Nephron (organoid): ENCODE measurements around the gene SLC6A1.
A peak's percentile ranks its signal among the peaks of the same experiment; 100 is the strongest.

ENCODE experiments used
- H3K27ac Mint-ChIP-seq, 3 experiments: 2 replicates each; pipeline ENCODE4 v1.8.0; 2020; ENCODE audit warnings: mixed read lengths in 3 of 3, mild to moderate bottlenecking in 2 of 3, moderate library complexity in 1 of 3
- H3K27me3 Mint-ChIP-seq: 2 replicates; pipeline ENCODE4 v1.8.0; 2021; ENCODE audit warnings: low read depth, mild to moderate bottlenecking, moderate library complexity, mixed read lengths
- H3K36me3 Mint-ChIP-seq: 2 replicates; pipeline ENCODE4 v1.8.0; 2020; ENCODE audit warnings: low read depth, mixed read lengths
- H3K4me1 Mint-ChIP-seq: 2 replicates; pipeline ENCODE4 v1.8.0; 2020; ENCODE audit warnings: mixed read lengths
- H3K4me3 Mint-ChIP-seq, 3 experiments: 2 replicates each; pipeline ENCODE4 v1.8.0; 2020; ENCODE audit warnings: mild to moderate bottlenecking in 3 of 3, mixed read lengths in 3 of 3, moderate library complexity in 2 of 3
- H3K9me3 Mint-ChIP-seq: 2 replicates; pipeline ENCODE4 v1.8.0; 2020; ENCODE audit warnings: mixed read lengths
- TF ChIP-seq, protein P1 (sequence below), 3 experiments: fragments of 200-600 bp; sonication (generic); IDR thresholded peaks; one replicate each; pipeline ENCODE4 v1.5.0; 2021; ENCODE audit warnings: antibody characterized with exemption in 3 of 3; ENCODE audit not compliant: unreplicated experiment in 3 of 3

The SLC6A1 gene

DNA sequence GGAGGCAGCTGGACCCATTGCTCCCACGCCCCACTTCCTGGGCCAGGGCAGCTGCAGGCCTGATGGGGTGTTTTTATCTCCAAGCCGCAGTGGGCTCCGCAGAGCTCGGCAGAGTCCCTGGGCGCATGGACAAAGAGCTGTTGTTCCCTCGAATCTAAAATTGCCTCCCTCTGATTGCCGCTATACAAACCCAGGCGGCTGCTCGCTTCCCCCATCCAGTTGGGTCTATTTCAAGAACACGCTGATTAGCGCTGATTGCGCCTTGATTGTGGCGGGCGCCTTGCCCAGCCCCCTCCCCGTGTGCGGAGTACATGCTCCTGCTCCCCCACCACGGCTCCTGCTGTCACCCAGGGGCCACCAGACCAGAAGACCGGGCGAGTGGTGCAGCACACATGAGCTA lies 43.4 kb upstream of the SLC6A1 start:
- Mint-ChIP-seq H3K36me3 (no peaks in the 10 kb centered on the region), H3K9me3 (no peaks in the 10 kb centered on the region), H3K4me1 (no peaks in the 10 kb centered on the region), H3K27ac (no peak overlapping the region), H3K27me3 (peaks cover 72% of the 10 kb centered on the region), H3K4me3 (no peak overlapping the region)
- TF ChIP-seq, protein P1, sequence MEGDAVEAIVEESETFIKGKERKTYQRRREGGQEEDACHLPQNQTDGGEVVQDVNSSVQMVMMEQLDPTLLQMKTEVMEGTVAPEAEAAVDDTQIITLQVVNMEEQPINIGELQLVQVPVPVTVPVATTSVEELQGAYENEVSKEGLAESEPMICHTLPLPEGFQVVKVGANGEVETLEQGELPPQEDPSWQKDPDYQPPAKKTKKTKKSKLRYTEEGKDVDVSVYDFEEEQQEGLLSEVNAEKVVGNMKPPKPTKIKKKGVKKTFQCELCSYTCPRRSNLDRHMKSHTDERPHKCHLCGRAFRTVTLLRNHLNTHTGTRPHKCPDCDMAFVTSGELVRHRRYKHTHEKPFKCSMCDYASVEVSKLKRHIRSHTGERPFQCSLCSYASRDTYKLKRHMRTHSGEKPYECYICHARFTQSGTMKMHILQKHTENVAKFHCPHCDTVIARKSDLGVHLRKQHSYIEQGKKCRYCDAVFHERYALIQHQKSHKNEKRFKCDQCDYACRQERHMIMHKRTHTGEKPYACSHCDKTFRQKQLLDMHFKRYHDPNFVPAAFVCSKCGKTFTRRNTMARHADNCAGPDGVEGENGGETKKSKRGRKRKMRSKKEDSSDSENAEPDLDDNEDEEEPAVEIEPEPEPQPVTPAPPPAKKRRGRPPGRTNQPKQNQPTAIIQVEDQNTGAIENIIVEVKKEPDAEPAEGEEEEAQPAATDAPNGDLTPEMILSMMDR (IDR thresholded peaks at IDR 0.05; ENCODE audit: unreplicated experiment in 3 of 3) = no peak

DNA sequence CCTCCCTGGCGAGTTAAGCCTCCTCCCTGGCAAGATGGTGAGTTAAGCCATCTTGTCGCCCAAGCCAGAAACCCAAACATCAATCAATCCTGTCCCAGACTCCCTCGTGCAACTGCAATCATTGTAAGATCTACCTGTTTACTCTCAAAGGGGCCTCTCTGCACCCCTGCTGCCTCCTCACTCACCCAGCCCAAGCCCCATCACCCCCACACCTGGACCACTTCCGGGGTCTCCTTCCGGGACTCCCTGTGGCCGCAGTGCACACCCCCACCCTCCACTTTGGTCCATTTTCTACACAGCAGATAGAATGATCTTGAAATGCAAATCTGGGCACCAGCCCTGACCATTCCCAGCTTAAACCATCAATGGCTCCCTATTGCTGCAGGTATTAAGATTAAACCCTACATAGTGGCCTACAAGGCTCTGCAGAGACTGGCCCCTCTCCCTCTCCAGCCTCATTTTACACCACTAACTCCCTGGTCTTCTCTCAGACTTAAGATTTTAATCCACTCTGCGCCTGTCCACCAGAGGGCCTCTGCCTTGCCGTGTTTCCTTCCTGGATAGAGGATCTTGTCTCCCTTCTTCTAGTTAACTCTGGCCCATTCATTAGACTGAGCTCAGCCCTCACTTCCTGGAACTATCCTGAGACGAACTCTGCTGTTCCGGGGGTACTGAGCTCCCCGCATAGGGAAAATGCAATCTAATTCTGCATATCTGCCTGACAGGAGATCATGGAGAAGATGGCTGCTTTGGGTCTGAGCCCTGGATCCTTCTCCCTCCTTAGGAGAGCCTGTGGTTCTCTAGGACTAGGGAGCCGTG lies 41.9 kb upstream of the SLC6A1 start:
- no peaks in the 10 kb centered on the region for H3K9me3 Mint-ChIP-seq
- TF ChIP-seq, protein P1 (IDR thresholded peaks at IDR 0.05; ENCODE audit: unreplicated experiment in 3 of 3) = peak; percentile 47 to 60 (median 54)
- peaks cover 67% of the 10 kb centered on the region for H3K27me3 Mint-ChIP-seq
- no peaks in the 10 kb centered on the region for H3K36me3 Mint-ChIP-seq
- peaks cover 4% of the 10 kb centered on the region for H3K4me1 Mint-ChIP-seq
- H3K27ac Mint-ChIP-seq = no peak overlapping the region
- H3K4me3 Mint-ChIP-seq = peak overlapping the region in 1 of 3 experiments; percentile 15

DNA sequence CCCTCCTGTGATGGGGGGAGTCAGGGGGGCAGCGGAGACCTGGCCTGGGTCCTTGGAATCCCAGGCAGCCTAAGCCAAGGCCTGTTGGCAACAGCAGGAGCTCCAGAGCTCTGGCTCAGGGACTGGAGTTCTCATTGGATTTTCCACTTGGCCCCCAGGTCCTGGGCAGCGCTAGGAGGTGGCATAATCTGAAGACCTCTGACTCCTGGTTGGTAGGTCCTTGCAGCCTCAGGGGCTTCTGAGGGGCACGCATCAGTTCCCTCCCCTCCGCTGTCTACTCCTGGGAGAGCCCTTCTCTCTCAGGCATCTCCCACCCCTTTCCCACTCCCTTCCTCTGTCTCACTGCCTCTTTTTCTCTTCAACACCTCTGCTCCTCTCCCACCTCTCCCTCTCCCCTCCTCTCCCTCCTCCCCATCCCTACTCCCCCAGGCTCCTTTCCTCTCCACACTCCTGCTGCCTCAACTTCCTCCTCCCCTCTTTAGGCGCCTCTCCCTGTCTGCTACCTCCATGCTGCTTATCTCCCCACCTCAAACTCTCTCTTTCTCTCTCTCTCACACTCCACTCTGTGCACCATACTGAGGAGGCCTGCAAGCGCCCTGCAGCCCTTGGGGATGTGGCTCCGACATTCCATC lies 41.1 kb upstream of the SLC6A1 start:
- Mint-ChIP-seq H3K4me1 (peaks cover 11% of the 10 kb centered on the region), H3K4me3 (no peak overlapping the region), H3K36me3 (no peaks in the 10 kb centered on the region), H3K9me3 (no peaks in the 10 kb centered on the region), H3K27ac (no peak overlapping the region), H3K27me3 (peaks cover 66% of the 10 kb centered on the region)
- TF ChIP-seq, protein P1 (IDR thresholded peaks at IDR 0.05; ENCODE audit: unreplicated experiment in 3 of 3) = no peak

DNA sequence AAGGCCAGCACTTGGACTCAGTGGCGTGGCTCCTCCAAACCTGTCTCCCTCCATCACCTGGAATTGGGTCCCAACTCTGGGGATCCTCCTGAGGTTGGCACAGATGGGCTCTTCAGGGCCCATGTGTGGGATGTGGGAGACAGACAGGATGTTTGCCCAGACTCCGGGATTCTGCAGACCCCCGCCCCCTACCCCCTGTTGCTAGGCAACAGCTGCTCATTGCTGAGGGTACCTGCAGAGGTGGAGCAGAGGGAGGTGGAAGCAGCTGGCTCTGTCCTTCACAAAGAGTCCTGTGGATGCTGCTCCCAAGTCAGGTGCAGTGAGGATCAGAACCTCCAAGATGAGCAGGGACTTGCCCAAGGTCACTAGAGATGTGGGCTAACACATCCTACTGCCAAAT lies 40.0 kb upstream of the SLC6A1 start:
- TF ChIP-seq, protein P1 (IDR thresholded peaks at IDR 0.05; ENCODE audit: unreplicated experiment in 3 of 3) = no peak
- Mint-ChIP-seq H3K4me1 (peaks cover 20% of the 10 kb centered on the region), H3K4me3 (no peak overlapping the region), H3K27me3 (peaks cover 66% of the 10 kb centered on the region), H3K36me3 (no peaks in the 10 kb centered on the region), H3K9me3 (no peaks in the 10 kb centered on the region), H3K27ac (no peak overlapping the region)

DNA sequence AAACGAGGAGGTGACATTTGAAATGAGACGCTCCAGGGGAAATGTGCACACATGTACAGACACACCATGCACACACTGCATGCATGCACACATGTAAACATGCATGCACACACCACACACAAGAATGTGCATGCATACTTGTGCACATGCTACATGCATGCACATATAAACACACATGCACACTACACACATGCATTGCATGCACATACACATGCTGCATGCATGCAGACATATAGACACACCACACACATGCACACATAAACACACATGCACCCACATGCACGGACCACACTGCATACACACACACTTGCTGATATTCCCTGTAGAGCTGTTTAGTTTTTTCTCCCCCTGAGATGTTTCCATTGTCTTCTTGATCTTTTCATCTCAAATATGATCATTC lies 37.8 kb upstream of the SLC6A1 start:
- Mint-ChIP-seq H3K36me3 (no peaks in the 10 kb centered on the region), H3K27ac (no peak overlapping the region), H3K4me3 (no peak overlapping the region), H3K4me1 (peaks cover 27% of the 10 kb centered on the region), H3K9me3 (no peaks in the 10 kb centered on the region), H3K27me3 (peaks cover 61% of the 10 kb centered on the region)
- TF ChIP-seq, protein P1 (IDR thresholded peaks at IDR 0.05; ENCODE audit: unreplicated experiment in 3 of 3) = no peak
